ENCODE data around the gene IP6K3. TPM values are rescaled to one million over a fixed set of nuclear protein-coding genes. Genes with fewer than 3 reads are reported as not detected.

Gene IP6K3
- polyA plus RNA-seq, 1 donor (not counting 4 experiments of a cell fraction or from before 2014, with no cell fraction given) = not detected

- H3K9me3 ChIP-seq (ENCODE audit: control insufficient read depth, low read depth, low read length) = no peaks in the 10 kb centered on the region
- DNase-seq (ENCODE audit: low read depth, low spot score) = no peak
- H3K4me2 ChIP-seq (ENCODE audit: control insufficient read depth, extremely low read depth, insufficient read depth, low read depth, low read length) = no peak overlapping the region
- H3K4me3 ChIP-seq (ENCODE audit: control insufficient read depth in 2 of 3, extremely low read depth in 1 of 3, insufficient read depth in 2 of 3, low read depth in 1 of 3, low read length in 3 of 3) = no peak overlapping the region
- H3K27ac ChIP-seq (ENCODE audit: control insufficient read depth, insufficient read depth, low read length) = no peak overlapping the region
- no peaks in the 10 kb centered on the region for H3K9me1 ChIP-seq (ENCODE audit: control insufficient read depth, extremely low read depth, insufficient read depth, low read length)
- H2AFZ ChIP-seq (ENCODE audit: control insufficient read depth, low read length) = no peak overlapping the region
- no peak for FAIRE-seq
- H3K27me3 ChIP-seq (ENCODE audit: control insufficient read depth, extremely low read depth, insufficient read depth, low read length) = peaks cover 4% of the 10 kb centered on the region
- TF ChIP-seq CTCF (optimal IDR thresholded peaks at IDR 0.05 in 1 of 3, IDR thresholded peaks at IDR 0.05 in 1 of 3, conservative IDR thresholded peaks at IDR 0.05 in 1 of 3; ENCODE audit: extremely low read depth in 1 of 3, insufficient read depth in 2 of 3, low read length in 3 of 3) (no peak), EZH2 (IDR thresholded peaks at IDR 0.05; ENCODE audit: low read length) (no peak)
- no peaks in the 10 kb centered on the region for H3K36me3 ChIP-seq (ENCODE audit: control insufficient read depth in 2 of 2, extremely low read depth in 1 of 2, insufficient read depth in 2 of 2, low read length in 2 of 2)
- H4K20me1 ChIP-seq (ENCODE audit: control insufficient read depth, extremely low read depth, insufficient read depth, low read length) = no peaks in the 10 kb centered on the region
- H3K4me1 ChIP-seq (ENCODE audit: control insufficient read depth, extremely low read depth, insufficient read depth, low read length) = peaks cover 35% of the 10 kb centered on the region
- no peaks in the 10 kb centered on the region for H3K79me2 ChIP-seq (ENCODE audit: control insufficient read depth, insufficient read depth, low read length)
- dilution Hi-C loops (cut with MboI; ENCODE audit: extremely low pct_ligation_motif_present, low sequenced_read_pairs) = no loop called here
- H3K9ac ChIP-seq (ENCODE audit: control insufficient read depth, extremely low read depth, insufficient read depth, low read length) = no peak overlapping the region
Measured at GRCh38 chr6:33719326-33719987, 27.2 kb downstream of the IP6K3 start.

GRCh38 chr6:33718713-33719112 lies 28.0 kb downstream of the IP6K3 start:
- H3K4me3 ChIP-seq (ENCODE audit: control insufficient read depth in 2 of 3, extremely low read depth in 1 of 3, insufficient read depth in 2 of 3, low read depth in 1 of 3, low read length in 3 of 3) = no peak overlapping the region
- H3K36me3 ChIP-seq (ENCODE audit: control insufficient read depth in 2 of 2, extremely low read depth in 1 of 2, insufficient read depth in 2 of 2, low read length in 2 of 2) = no peaks in the 10 kb centered on the region
- no peaks in the 10 kb centered on the region for H3K9me3 ChIP-seq (ENCODE audit: control insufficient read depth, low read depth, low read length)
- dilution Hi-C loops (cut with MboI; ENCODE audit: extremely low pct_ligation_motif_present, low sequenced_read_pairs) = no loop called here
- H2AFZ ChIP-seq (ENCODE audit: control insufficient read depth, low read length) = no peak overlapping the region
- no peak for FAIRE-seq
- H4K20me1 ChIP-seq (ENCODE audit: control insufficient read depth, extremely low read depth, insufficient read depth, low read length) = no peaks in the 10 kb centered on the region
- H3K4me2 ChIP-seq (ENCODE audit: control insufficient read depth, extremely low read depth, insufficient read depth, low read depth, low read length) = peak overlapping the region; percentile 54
- no peak overlapping the region for H3K27ac ChIP-seq (ENCODE audit: control insufficient read depth, insufficient read depth, low read length)
- no peaks in the 10 kb centered on the region for H3K9me1 ChIP-seq (ENCODE audit: control insufficient read depth, extremely low read depth, insufficient read depth, low read length)
- peaks cover 1% of the 10 kb centered on the region for H3K27me3 ChIP-seq (ENCODE audit: control insufficient read depth, extremely low read depth, insufficient read depth, low read length)
- DNase-seq (ENCODE audit: low read depth, low spot score) = no peak
- TF ChIP-seq EZH2 (IDR thresholded peaks at IDR 0.05; ENCODE audit: low read length) (no peak), CTCF (optimal IDR thresholded peaks at IDR 0.05 in 1 of 3, IDR thresholded peaks at IDR 0.05 in 1 of 3, conservative IDR thresholded peaks at IDR 0.05 in 1 of 3; ENCODE audit: extremely low read depth in 1 of 3, insufficient read depth in 2 of 3, low read length in 3 of 3) (no peak)
- H3K4me1 ChIP-seq (ENCODE audit: control insufficient read depth, extremely low read depth, insufficient read depth, low read length) = peaks cover 35% of the 10 kb centered on the region
- no peaks in the 10 kb centered on the region for H3K79me2 ChIP-seq (ENCODE audit: control insufficient read depth, insufficient read depth, low read length)
- H3K9ac ChIP-seq (ENCODE audit: control insufficient read depth, extremely low read depth, insufficient read depth, low read length) = no peak overlapping the region

Measured in keratinocyte (primary cell).